Cardiac muscle cell (in vitro differentiated cells and primary cell): ENCODE data around the gene ASPA. TPM values are rescaled to one million over a fixed set of nuclear protein-coding genes. Genes with fewer than 3 reads are reported as not detected.

Source experiments
- DNase-seq, 2 donors: peaks; one replicate each; pipeline versions ENCODE4 v3.0.0 to v3.0.0-alpha.2; 2010 to 2017; ENCODE audit warnings: low read depth in 1 of 2, low spot score in 1 of 2
- H3K27ac ChIP-seq: fragments of 200-600 bp; sonication (generic); 2 replicates; pipeline ENCODE4 v1.5.1; 2016
- H3K27me3 ChIP-seq: fragments of 200-600 bp; sonication (generic); 2 replicates; pipeline ENCODE4 v1.6.0; 2016; ENCODE audit warnings: control low read depth
- H3K36me3 ChIP-seq: fragments of 200-600 bp; sonication (generic); 2 replicates; pipeline ENCODE4 v1.5.1; 2016; ENCODE audit warnings: control low read depth
- H3K4me1 ChIP-seq: fragments of 200-600 bp; sonication (generic); 2 replicates; pipeline ENCODE4 v1.8.1; 2017; ENCODE audit warnings: low read depth, mild to moderate bottlenecking, mixed run types
- H3K4me3 ChIP-seq: fragments of 200-600 bp; sonication (generic); 2 replicates; pipeline ENCODE4 v1.5.1; 2016; ENCODE audit warnings: mild to moderate bottlenecking
- H3K9me3 ChIP-seq: fragments of 200-600 bp; sonication (generic); 2 replicates; pipeline ENCODE4 v1.5.1; 2017; ENCODE audit warnings: low read depth, mild to moderate bottlenecking, control low read depth
- CTCF ChIP-seq: IDR thresholded peaks from 2 replicates; pipeline ENCODE4 v1.5.1; 2012; ENCODE audit warnings: low read depth, mild to moderate bottlenecking, low read length
- polyA plus RNA-seq: library from polyadenylated mRNA; unstranded; fragments of >200 nt; fragmentation: Nextera tagmentation; extraction: Ambion mirVana; gene quantifications from 2 replicates; pipeline ENCODE4 v1.2.1, GENCODE V29; 2016
- total RNA-seq: library from RNA; depleted of rRNA; stranded (reverse); fragments of >200 nt; gene quantifications from 2 replicates; pipeline ENCODE4 v1.2.3, GENCODE V29; 2016

ASPA gene
- total and polyA plus RNA-seq, 2 experiments from 2014 or later, result not detected

DNA sequence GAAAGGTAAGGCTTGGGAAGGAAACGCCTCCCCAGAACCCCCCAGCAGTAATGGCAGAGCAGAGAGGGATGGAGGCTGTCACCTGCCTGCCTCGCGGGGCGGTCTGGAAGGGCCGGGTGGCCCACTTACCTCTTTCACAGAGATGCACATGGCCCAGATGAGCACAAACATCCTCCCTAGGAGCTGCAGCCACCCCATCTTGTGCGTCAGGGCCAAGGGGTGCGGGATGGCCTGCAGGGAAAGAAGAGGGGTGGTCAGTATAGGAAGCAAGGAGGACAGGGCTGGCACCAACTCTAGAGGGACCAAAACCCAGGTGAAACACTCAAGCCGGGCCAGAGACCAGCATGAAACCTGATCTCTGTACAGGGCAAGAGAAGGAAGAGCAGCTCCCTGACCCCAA, 52.1 kb downstream of the ASPA start:
- Histone ChIP-seq H3K9me3 (no peaks in the 10 kb centered on the region), H3K36me3 (no peaks in the 10 kb centered on the region), H3K4me1 (peaks cover 7% of the 10 kb centered on the region), H3K4me3 (no peak overlapping the region), H3K27me3 (no peaks in the 10 kb centered on the region), H3K27ac (peak overlapping the region; percentile 30)
- TF ChIP-seq CTCF, result no peak
- DNase-seq, result no peak

- no peak for TF ChIP-seq CTCF
- no peaks in the 10 kb centered on the region for H3K27me3 ChIP-seq
- peaks cover 7% of the 10 kb centered on the region for H3K4me1 ChIP-seq
- no peak overlapping the region for H3K4me3 ChIP-seq
- no peaks in the 10 kb centered on the region for H3K9me3 ChIP-seq
- no peaks in the 10 kb centered on the region for H3K36me3 ChIP-seq
- peak in 1 of 2 donors; percentile 41 for DNase-seq
- peak overlapping the region; percentile 30 for H3K27ac ChIP-seq
Measured at GRCh38 chr17:3528403-3528851, 52.6 kb downstream of the ASPA start.

- no peak overlapping the region for H3K4me3 ChIP-seq
- no peaks in the 10 kb centered on the region for H3K36me3 ChIP-seq
- no peaks in the 10 kb centered on the region for H3K27me3 ChIP-seq
- peaks cover 7% of the 10 kb centered on the region for H3K4me1 ChIP-seq
- H3K27ac ChIP-seq, result no peak overlapping the region
- no peaks in the 10 kb centered on the region for H3K9me3 ChIP-seq
- peak in 1 of 2 donors; percentile 72 for DNase-seq
- TF ChIP-seq CTCF, result no peak
Measured at GRCh38 chr17:3528880-3529511, 53.2 kb downstream of the ASPA start.

DNA sequence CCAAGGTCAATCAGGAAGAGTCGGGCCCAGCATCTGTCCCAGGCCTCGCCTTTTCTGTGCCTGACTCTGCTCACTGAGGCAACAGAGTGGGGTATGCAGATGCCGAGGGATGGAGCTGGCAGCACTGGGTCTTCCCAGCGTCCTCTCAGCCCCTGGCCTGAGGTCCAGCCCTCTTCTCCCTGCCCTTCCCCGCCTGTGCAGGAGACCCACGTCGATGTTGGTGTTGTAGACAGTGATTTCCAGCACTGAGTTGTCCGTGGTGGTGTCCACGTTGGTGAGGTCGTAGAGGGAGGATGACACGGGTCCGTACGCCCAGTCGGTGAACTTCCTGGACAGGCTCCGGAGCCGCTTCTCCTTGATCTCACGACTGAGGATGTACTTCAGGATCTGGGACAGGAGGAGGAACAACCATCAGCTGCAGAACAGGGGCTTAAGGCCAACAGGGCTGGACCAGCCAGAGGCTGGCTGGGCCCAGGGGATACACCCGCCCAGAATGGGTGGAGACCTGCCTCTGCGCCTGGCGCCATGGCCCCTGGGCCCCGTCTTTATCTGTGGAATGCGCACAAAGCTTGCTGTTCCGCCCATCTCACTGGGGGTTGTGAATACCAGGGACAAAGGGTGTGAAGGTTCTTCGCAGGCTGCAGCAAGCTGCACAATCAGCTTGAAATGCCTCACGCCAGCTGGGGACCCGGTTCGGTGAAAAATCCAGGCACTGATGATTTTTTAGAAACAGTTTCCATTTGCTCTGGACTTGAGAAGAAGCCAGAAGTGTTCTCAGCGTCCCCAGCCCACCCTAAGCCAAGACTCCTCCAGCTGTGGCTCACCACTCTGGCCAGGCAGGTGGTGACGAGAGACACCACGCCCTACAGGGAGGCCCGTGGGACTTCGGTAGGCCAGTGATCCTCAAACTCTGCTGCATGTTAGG, 54.3 kb downstream of the ASPA start:
- no peak overlapping the region for H3K4me3 ChIP-seq

More for the DNA sequence above, 54.3 kb downstream of the ASPA start:
- peak; percentile 85 to 97 for DNase-seq
- Histone ChIP-seq H3K4me1 (peaks cover 7% of the 10 kb centered on the region), H3K9me3 (no peaks in the 10 kb centered on the region), H3K36me3 (no peaks in the 10 kb centered on the region), H3K27me3 (no peaks in the 10 kb centered on the region), H3K27ac (peak overlapping the region; percentile 91)
- TF ChIP-seq CTCF, result no peak
